NCI-H1930 (cell line): Measurements from ENCODE around the gene TTBK1.

ENCODE experiments used
- DNase-seq, 2 experiments: peaks; one replicate each; lab custom pipeline; 2025; lab: John Stamatoyannopoulos, UW

The TTBK1 gene

DNA sequence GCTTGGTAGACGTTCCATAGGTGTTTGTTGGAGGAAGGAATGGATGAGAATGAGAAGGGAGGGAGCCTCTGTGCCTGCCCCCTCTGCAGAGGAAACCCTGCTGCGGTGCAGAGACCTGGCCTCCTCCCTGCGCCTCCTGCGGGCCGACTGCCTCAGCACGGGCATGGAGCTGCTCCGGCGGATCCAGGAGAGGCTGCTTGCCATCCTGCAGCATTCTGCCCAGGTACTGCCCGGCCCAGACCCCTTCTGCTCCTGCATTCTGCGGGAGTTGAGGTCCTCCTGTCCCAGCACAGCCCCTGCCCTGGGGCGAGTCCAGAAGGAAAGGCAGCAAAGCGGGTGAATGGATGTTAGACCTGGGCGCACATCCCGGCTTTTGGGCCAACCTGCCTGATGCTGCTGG is 20.1 kb upstream of the TTBK1 start:
- no peak for DNase-seq

- DNase-seq, result no peak
Measured at GRCh38 chr6:43226192-43226851, 17.0 kb upstream of the TTBK1 start.

DNA sequence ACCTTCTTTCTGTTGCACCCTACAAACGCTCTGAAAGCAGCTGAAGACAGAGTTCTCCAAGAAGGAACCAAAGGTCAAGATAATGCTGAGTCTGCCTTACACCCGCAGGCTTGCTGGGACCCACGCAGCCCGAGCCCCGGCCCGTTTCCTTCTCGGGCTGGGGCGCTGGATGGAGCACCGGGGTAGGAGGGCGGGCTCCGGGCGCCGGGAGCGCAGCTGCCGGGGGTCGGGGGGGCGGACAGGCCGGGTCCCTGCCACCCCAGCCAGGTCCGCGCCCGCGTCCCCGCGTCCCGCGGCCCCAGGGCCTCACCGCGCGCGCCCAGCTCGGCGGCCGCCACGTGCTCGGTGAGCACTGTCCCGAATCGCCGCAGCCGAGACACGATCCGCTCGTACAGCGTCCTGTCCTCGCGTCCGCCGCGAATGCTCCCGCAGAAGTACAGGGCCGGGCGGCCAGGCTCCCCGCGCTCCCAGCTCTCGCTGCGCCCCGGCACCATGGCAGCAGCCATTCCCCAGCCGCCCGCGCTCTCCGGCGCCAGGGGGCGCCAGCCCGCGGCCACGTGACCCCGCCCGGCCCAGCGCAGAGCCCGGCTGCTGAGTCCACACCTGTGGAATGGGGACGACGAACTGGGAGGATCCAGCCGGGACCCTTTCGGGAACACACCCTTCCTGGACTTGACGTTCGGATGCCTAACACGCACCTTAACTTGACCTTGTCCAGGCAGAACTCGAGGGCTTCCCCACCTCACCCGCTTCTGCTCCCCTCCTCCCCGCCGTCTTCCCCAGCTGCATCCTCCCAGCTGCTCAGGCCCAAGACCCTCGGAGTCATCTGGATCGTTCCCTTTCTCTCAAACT is 14.1 kb upstream of the TTBK1 start, which contains the start of gene DNPH1:
TSS of gene DNPH1 (minus strand) at position 531 of the 852 bp plus-strand sequence. CDS start at position 506, 25 bp downstream.
- DNase-seq, result peak; percentile 31 to 85

- DNase-seq, result no peak
Measured at GRCh38 chr6:43229803-43230620, 13.3 kb upstream of the TTBK1 start.

DNA sequence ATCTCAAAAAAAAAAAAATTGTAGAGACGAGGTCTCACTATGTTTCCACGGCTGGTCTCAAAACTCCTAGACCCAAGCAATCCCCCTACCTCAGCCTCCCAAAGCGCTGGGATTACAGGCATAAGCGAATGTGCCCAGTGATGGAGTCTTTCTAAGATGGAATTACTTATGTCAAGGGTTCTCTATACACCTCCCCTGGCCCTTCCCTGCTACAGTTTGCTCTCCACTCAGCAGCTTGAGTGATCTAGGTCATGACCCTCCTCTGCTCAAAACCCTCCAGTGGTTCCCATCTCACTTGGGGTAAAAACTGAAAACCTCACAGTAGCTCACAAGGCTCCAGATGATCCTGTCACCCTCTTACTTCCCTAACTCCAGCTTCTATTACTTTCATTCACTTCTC is 12.2 kb upstream of the TTBK1 start:
- no peak for DNase-seq

DNA sequence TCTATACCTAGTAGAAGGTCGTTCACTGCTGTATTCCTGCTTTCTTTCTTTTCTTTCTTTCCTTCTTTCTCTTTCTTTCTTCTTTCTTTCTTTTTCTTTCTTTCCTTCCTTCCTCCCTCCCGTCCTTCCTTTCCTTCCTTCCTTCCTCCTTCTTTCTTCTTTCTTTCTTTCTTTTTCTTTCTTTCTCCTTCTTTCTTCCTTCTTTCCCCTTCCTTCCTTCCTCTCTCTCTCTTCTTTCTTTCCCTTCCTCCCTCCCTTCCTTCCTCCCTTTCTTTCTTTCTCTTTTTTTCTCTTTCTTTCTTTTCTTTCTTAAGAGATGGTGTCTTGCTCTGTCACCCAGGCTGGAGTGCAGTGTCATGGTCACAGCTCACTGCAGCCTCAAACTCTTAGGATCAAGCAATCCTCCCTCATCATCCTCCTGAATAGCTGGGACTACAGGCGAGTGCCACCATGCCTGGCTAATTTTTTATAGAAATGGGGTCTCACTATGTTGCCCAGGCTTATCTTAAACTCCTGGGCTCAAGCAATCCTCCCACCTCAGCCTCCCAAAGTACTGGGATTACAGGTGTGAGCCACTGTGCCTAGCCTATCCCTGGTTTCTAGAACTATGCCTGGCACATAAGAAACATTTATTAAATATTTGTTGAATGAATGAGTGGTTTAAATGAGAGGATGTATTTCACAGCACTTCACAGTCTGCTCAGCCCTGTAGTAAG is 11.4 kb upstream of the TTBK1 start:
- no peak for DNase-seq

GRCh38 chr6:43235841-43236240 is 7.4 kb upstream of the TTBK1 start:
- DNase-seq, result no peak

DNA sequence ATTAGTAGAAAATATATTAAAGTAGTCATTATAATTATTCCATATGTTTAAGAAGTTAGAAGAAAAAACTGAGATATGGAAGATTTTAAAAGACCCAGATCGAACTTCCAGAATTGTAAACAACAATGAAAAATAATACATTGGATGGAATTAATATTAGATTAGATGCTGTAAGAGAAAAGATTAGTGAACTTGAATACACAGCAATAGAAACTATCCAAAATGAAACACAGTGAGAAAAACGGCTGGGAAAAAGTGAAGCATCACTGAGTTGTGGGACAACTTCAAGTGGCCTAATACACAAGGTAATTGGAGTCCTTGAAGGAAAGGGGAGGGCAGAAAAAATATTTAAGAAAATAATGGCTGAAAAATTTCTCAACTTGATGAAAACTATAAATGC is 4.2 kb upstream of the TTBK1 start:
- DNase-seq, result no peak

DNA sequence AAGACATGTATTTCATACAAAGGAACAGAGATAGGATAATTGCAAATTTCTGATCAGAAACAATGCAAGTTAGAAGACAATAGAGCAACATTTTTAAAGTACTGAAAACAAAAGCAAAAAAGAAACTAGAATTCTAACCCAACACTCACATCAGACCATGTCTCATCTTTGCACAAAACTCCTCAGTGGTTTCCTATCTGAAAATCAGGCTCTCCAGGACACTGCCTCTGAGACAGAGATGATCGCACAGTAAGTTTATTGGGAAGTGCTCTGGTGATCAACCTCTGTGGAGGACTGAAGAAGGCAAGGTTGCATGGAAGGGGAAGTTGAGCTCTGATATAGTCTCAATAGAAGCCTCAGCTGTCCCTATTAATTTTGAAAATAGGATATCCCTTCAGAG is 2.3 kb upstream of the TTBK1 start:
- no peak for DNase-seq

DNA sequence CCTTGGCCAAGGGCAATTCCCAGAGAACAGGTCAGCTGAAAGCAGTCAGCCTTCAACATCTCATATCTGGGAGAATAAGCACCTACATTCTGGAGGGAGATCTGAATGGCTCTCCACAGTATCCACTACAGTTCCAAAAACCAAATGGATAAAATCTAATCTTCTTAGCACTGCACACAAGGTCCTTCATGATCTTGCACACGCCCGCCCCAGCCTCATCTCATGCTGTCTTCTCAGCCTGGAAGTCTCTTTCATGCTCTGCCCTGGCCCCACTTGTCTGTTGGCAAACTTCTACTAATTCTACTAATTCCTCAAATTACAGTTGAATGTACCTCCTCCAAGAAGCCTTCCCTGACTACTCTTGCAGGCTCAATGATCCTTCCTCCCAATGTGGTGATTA is 1.8 kb upstream of the TTBK1 start:
- no peak for DNase-seq

- no peak for DNase-seq
Measured at GRCh38 chr6:43243664-43244321, 512 bp downstream of the TTBK1 start.

- DNase-seq, result no peak
Measured at GRCh38 chr6:43246301-43247113, 3.2 kb downstream of the TTBK1 start.

DNA sequence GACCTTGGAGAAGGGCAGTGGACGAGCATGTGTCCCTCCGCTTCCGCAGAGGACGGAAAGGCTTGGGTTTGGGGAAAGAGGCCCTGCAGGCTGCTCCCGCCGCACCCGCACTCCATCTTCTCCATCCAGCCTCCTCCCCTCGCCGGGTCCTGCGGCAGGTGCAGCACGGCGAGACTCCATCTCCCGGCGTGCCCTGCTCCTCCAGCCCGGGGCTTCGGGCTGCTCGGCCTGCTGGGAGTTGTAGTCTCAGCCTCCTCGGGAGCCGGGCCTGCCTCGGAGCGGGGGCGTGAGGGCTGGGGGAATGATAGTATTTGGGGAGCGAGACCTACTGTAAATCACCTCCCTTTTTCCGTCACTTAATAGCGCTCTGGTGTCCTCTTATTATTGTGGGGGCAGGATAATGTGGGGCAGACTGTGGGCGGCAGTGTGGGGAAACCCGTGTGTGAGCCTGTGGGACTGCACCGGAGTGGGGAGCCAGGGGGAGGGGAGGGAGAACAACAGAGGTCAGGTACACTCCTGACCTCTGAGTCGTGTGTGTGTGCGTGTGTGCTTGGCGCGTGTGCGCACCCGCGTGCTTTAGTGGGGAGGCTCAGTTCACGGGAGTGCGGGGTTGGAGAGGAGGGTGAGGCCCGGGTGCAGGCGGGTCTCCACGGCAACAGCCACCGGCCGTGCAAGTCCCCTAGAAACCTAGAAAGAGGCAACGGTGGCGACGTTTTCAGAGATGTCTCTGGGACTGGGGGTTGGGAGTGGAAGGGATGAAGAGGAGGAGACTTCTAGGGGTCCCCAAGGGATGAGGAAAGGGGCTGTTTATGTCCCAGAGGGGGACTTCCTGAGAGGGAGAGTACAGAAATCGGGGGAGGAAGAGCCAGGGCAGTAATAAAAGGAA is 4.1 kb downstream of the TTBK1 start:
- DNase-seq, result peak; percentile 26 to 67

GRCh38 chr6:43248101-43248500 is 4.8 kb downstream of the TTBK1 start:
- no peak for DNase-seq

DNA sequence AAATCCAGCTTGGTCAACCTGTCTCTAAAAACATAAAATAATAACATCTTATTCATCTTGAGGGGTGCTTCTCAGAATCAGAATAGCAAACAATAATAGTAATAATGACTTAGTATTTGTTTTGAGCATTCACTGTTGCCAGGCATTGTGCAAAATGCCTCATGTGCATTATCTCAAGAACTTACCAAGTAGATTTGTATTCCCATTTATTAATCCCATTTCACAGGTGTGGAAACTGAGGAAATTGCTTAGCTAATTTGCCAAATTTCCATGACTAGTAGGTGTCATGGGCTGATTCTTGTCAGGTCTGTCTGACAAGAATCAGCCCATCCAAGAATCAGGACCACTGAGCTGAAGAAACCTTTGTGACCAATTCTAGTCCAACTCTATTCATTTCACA is 5.5 kb downstream of the TTBK1 start:
- DNase-seq, result no peak

GRCh38 chr6:43250992-43251373 is 7.7 kb downstream of the TTBK1 start:
- DNase-seq, result no peak

DNA sequence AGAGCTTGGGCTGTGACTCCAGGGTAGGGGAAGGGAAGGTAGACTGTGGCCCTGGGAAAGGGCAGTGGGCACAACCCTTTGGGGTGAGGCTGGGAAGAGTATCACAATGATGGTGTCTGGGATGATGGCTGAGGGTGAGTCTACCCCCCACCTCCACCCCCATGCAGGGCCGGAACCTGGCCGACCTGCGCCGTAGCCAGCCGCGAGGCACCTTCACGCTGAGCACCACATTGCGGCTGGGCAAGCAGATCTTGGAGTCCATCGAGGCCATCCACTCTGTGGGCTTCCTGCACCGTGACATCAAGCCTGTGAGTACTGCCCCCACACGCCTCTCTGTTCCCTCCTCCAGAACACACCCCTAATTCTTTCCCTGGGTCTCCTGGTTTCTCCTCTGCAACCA is 10.1 kb downstream of the TTBK1 start:
- no peak for DNase-seq

- DNase-seq, result no peak
Measured at GRCh38 chr6:43254138-43254817, 11.0 kb downstream of the TTBK1 start.

DNA sequence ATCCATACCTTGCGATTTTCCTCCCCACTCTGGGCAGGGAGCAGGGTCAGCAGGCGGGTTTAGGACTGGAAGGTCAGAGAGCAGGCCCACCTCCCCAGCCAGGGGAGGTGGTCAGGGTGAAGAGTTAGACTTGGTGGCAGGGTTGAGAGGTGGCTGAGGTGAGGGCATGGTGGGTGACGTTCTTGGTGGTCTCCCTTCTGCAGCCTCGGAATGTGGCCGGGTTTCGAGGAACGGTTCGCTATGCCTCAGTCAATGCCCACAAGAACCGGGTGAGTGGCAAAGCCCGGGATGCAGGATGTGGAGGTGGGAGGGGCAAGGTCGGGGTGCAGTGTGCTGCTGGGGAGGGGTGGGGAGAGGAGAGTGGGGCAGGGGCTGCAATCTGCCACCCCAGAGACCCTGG is 11.6 kb downstream of the TTBK1 start:
- no peak for DNase-seq
